Uterus (tissue), 4 donors: ENCODE results near the gene PROP1. TPM values are rescaled to one million over a fixed set of nuclear protein-coding genes. Genes with fewer than 3 reads are reported as not detected.

Source experiments
- DNase-seq, 2 donors: peaks; one replicate each; pipeline ENCODE4 v3.0.0-alpha.2; 2019 to 2020
- H3K27ac ChIP-seq, 2 donors: fragments of 200-600 bp; sonication (generic); 1 replicate in 1 of 2; 2 replicates in 1 of 2; pipeline ENCODE4 v1.5.1; 2016 to 2018
- H3K27me3 ChIP-seq, 2 donors: fragments of 200-600 bp; sonication (generic); one replicate each; pipeline ENCODE4 v1.5.1; 2018 to 2019; ENCODE audit warnings: control low read depth in 1 of 2
- H3K36me3 ChIP-seq, 2 donors: fragments of 200-600 bp; sonication (generic); one replicate each; pipeline ENCODE4 v1.5.1; 2019; ENCODE audit warnings: control low read depth in 1 of 2
- H3K4me1 ChIP-seq, 2 donors: fragments of 200-600 bp; sonication (generic); one replicate each; pipeline ENCODE4 v1.5.1; 2018 to 2019; ENCODE audit warnings: control low read depth in 1 of 2
- H3K4me3 ChIP-seq, 2 donors: fragments of 200-600 bp; sonication (generic); 1 replicate in 1 of 2; 2 replicates in 1 of 2; pipeline ENCODE4 v1.5.1; 2018 to 2019; ENCODE audit warnings: mild to moderate bottlenecking in 1 of 2
- H3K9me3 ChIP-seq, 2 donors: fragments of 200-600 bp; sonication (generic); one replicate each; pipeline ENCODE4 v1.5.1; 2019; ENCODE audit warnings: control low read depth in 1 of 2
- POLR2A ChIP-seq, 2 donors: fragments of 450-650 bp; IDR thresholded peaks; one replicate each; pipeline ENCODE4 v1.6.1; 2016; ENCODE audit warnings: antibody characterized with exemption in 2 of 2, mild to moderate bottlenecking in 1 of 2, moderate library complexity in 1 of 2
- intact Hi-C: fragments of 100-400 bp; cut with DNase I; formaldehyde crosslinking; loops from one replicate; pipeline ENCODE4 v1.15.1; 2023; ENCODE audit warnings: low total_unique reads
- total RNA-seq, 4 donors: library from RNA; depleted of rRNA in 3 of 4; stranded (reverse); fragments of >200 nt in 3 of 4; gene quantifications; one replicate each; pipeline versions ENCODE4 v1.1.0 to v1.2.4, GENCODE V29; 2014 to 2023
- TF ChIP-seq, protein P1 (sequence below), 4 experiments: fragments of 200-600 bp in 2 of 4; fragments of 450-650 bp in 2 of 4; sonication (generic) in 2 of 4; IDR thresholded peaks; one replicate each; pipeline ENCODE4 v1.5.1; 2016 to 2019; ENCODE audit warnings: antibody characterized with exemption in 4 of 4, mild to moderate bottlenecking in 2 of 4, moderate library complexity in 1 of 4
- donor health status: DM: yes; HTN: yes; CAD: no.

Gene PROP1
- total RNA-seq, 4 donors from 2014 or later, result not detected

DNA sequence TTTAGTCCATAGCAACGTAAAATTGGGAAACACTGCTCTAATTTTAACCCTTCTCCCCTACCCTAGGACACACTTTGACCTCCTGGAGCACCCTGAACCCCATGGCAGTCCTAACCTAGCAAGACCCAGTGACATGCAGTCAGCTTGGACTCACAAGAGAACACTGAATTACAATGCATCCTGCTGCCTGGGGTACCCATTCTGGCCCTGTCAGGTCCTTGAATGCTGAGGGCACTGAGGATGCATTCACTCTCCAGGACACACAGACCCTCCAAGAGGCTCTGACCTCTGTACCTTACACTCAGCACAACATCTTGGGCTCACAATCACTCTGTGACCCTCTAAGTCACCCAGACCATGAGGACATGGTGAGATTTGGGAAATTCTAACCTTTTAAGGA is 1.8 kb upstream of the PROP1 start:
- no peak for TF ChIP-seq POLR2A (IDR thresholded peaks at IDR 0.05)
- TF ChIP-seq, protein P1, sequence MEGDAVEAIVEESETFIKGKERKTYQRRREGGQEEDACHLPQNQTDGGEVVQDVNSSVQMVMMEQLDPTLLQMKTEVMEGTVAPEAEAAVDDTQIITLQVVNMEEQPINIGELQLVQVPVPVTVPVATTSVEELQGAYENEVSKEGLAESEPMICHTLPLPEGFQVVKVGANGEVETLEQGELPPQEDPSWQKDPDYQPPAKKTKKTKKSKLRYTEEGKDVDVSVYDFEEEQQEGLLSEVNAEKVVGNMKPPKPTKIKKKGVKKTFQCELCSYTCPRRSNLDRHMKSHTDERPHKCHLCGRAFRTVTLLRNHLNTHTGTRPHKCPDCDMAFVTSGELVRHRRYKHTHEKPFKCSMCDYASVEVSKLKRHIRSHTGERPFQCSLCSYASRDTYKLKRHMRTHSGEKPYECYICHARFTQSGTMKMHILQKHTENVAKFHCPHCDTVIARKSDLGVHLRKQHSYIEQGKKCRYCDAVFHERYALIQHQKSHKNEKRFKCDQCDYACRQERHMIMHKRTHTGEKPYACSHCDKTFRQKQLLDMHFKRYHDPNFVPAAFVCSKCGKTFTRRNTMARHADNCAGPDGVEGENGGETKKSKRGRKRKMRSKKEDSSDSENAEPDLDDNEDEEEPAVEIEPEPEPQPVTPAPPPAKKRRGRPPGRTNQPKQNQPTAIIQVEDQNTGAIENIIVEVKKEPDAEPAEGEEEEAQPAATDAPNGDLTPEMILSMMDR (IDR thresholded peaks at IDR 0.05), result no peak
- H3K27ac ChIP-seq, result no peak overlapping the region
- H3K4me3 ChIP-seq, result no peak overlapping the region

DNA sequence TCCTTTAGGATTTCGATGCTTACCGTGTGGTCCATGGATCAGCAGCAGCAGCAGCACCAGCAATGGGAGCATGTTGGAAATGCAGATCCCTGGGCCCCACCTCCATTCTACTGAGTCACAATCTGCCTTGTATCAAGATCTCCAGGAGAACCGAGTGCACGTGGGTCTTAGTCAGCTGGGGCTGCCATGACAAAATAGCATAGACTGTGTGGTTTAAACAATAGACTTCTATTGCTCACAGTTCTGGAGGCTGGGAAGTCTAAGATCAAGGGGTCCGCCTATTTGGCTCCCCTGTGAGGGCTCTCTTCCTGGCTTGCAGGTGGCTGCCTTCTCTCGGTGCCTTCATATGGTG is 1.3 kb upstream of the PROP1 start:
- Histone ChIP-seq H3K4me1 (no peaks in the 10 kb centered on the region), H3K36me3 (no peaks in the 10 kb centered on the region), H3K27me3 (no peaks in the 10 kb centered on the region), H3K27ac (no peak overlapping the region), H3K9me3 (no peaks in the 10 kb centered on the region), H3K4me3 (no peak overlapping the region)
- DNase-seq, result no peak
- intact Hi-C loops, result no loop called here
- TF ChIP-seq POLR2A (IDR thresholded peaks at IDR 0.05), result no peak
- TF ChIP-seq, protein P1 (IDR thresholded peaks at IDR 0.05), result no peak

More for the DNA sequence above, 1.8 kb upstream of the PROP1 start:
- H3K27me3 ChIP-seq, result no peaks in the 10 kb centered on the region
- intact Hi-C loops, result no loop called here
- no peaks in the 10 kb centered on the region for H3K9me3 ChIP-seq
- no peaks in the 10 kb centered on the region for H3K36me3 ChIP-seq
- H3K4me1 ChIP-seq, result no peaks in the 10 kb centered on the region
- no peak for DNase-seq

DNA sequence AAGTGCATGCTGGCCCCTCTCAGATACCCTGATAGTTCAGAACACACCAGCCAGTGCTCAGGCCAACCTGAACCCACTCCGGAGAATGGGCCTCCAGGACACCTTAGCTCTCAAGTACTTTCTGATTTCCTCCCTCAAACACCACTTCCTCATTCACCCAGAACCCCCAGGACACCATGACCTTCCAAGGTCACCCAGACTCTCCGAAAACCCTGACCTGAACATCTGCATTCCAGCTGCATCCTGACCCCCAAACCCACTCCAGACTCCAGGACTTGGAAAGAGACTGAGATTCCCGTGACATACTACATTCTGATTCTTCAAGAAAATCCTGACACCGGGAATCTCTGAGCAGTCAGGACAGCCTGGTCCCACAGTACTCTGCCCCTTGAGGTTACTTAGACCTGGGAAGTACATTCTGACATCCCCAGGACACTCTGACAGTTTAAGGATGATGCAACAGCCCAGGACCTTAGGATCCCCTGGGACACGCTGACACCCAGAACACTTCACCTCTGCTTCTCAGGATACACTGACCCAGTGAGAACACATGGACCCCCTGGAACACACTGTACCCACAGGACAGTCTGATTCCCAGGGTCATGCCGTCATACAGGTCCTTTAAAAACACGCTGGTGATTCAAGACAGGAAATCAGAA is 747 bp upstream of the PROP1 start:
- no peak for DNase-seq
- H3K9me3 ChIP-seq, result no peaks in the 10 kb centered on the region
- no peaks in the 10 kb centered on the region for H3K36me3 ChIP-seq
- intact Hi-C loops, result no loop called here
- H3K27me3 ChIP-seq, result no peaks in the 10 kb centered on the region
- TF ChIP-seq, protein P1 (IDR thresholded peaks at IDR 0.05), result no peak
- no peak overlapping the region for H3K4me3 ChIP-seq
- no peaks in the 10 kb centered on the region for H3K4me1 ChIP-seq
- no peak overlapping the region for H3K27ac ChIP-seq

DNA sequence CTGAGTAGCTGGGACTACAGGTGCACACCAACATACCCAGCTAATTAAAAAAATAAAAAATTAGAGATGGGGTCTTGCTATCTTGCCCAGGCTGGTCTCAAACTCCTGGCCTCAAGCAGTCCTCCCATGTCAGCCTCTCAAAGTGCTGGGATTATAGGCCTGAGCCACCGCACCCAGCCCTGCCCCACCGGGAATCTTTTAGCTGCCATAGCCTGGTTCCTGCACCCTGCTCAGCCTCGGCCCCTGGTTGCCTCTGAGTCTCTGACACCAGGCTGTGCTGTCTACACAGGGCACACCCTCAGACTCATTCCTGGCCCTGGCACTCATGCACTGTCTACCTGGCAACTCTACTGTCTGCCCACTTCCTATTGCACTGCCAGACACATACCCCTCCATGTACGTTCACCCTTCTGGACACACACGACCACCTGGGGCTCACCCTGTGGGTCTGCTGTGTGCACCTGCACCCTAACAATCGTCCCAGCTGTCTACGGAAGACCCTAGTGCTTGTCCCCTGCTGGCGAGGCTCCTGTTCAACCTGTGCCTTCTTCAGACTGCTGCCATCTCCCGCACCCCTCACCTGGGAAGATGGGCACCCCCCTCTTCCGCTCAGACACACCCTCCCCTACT is 1.4 kb downstream of the PROP1 start:
- TF ChIP-seq, protein P1 (IDR thresholded peaks at IDR 0.05), result no peak
- TF ChIP-seq POLR2A (IDR thresholded peaks at IDR 0.05), result no peak
- no peaks in the 10 kb centered on the region for H3K4me1 ChIP-seq
- intact Hi-C loops, result no loop called here
- no peaks in the 10 kb centered on the region for H3K9me3 ChIP-seq
- no peak overlapping the region for H3K27ac ChIP-seq
- H3K4me3 ChIP-seq, result no peak overlapping the region
- H3K36me3 ChIP-seq, result no peaks in the 10 kb centered on the region
- H3K27me3 ChIP-seq, result no peaks in the 10 kb centered on the region
- DNase-seq, result no peak

DNA sequence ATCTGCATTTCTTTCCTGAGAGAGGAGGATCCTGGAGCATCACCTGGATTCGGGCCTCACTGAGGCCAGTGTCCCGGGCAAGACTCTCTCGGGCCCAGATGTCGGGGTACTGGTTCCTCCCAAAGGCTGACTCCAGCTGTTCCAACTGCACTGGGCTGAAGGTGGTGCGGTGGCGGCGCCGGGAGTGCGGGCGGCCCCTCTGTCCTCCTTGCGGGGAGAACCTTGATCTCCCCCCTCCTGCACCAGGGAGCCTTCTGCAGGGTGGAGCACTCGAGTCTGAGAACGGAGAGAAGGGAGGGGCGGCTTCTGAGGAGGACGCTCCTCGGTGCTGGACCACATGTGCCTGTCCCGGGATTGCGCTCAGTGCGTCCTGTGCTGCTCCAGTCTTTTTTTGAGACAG is 2.0 kb downstream of the PROP1 start:
- Histone ChIP-seq H3K4me3 (no peak overlapping the region), H3K27ac (no peak overlapping the region), H3K4me1 (no peaks in the 10 kb centered on the region), H3K9me3 (no peaks in the 10 kb centered on the region), H3K27me3 (no peaks in the 10 kb centered on the region), H3K36me3 (no peaks in the 10 kb centered on the region)
- intact Hi-C loops, result no loop called here
- no peak for DNase-seq
- no peak for TF ChIP-seq POLR2A (IDR thresholded peaks at IDR 0.05)
- TF ChIP-seq, protein P1 (IDR thresholded peaks at IDR 0.05), result no peak
